Lung (tissue), 12 donors: ENCODE data around the gene HSPG2. TPM values are rescaled to one million over a fixed set of nuclear protein-coding genes. Genes with fewer than 3 reads are reported as not detected.
A peak's percentile ranks its signal among the peaks of the same experiment; 100 is the strongest.
"Not testable (repeated sequence)": the region's sequence is repeated elsewhere in the genome, so short reads cannot be mapped to it uniquely, and the experiment has no call there.

Experiments
- ATAC-seq: fragments of 200-7000 bp; cut with Tn5 transposase; one replicate; pipeline ENCODE4 v1.9.1; 2020; ENCODE audit warnings: moderate number of reproducible peaks; ENCODE audit not compliant: insufficient read depth, low FRiP score
- DNase-seq, 3 donors: peaks; one replicate each; pipeline ENCODE4 v3.0.0-alpha.2; 2013 to 2017
- H3K27ac ChIP-seq, 2 donors: one replicate each; pipeline ENCODE4 v1.5.1; 2013; ENCODE audit warnings: mild to moderate bottlenecking in 2 of 2, moderate library complexity in 2 of 2, control low read depth in 1 of 2, inconsistent platforms in 1 of 2, low read depth in 1 of 2, low read length in 1 of 2
- H3K27me3 ChIP-seq, 3 donors: one replicate each; pipeline ENCODE4 v1.5.1; 2013; ENCODE audit warnings: low read length in 2 of 3; ENCODE audit not compliant: control insufficient read depth in 3 of 3, insufficient read depth in 3 of 3
- H3K36me3 ChIP-seq, 4 donors: one replicate each; pipeline ENCODE4 v1.5.1; 2013; ENCODE audit warnings: low read length in 4 of 4, mild to moderate bottlenecking in 1 of 4, moderate library complexity in 1 of 4; ENCODE audit not compliant: control insufficient read depth in 4 of 4, insufficient read depth in 4 of 4
- H3K4me1 ChIP-seq, 5 donors: one replicate each; pipeline ENCODE4 v1.5.1; 2013; ENCODE audit warnings: low read length in 5 of 5, mild to moderate bottlenecking in 2 of 5, moderate library complexity in 1 of 5; ENCODE audit not compliant: control insufficient read depth in 5 of 5, insufficient read depth in 5 of 5
- H3K4me3 ChIP-seq: one replicate; pipeline ENCODE4 v1.5.1; 2013; ENCODE audit warnings: mild to moderate bottlenecking, control low read depth, moderate library complexity
- H3K9ac ChIP-seq, 2 donors: one replicate each; pipeline ENCODE4 v1.5.1; 2013; ENCODE audit warnings: low read length in 2 of 2, control low read depth in 1 of 2; ENCODE audit not compliant: insufficient read depth in 1 of 2
- H3K9me3 ChIP-seq, 4 donors: one replicate each; pipeline ENCODE4 v1.5.1; 2013; ENCODE audit warnings: low read length in 3 of 4, mild to moderate bottlenecking in 1 of 4, moderate library complexity in 1 of 4; ENCODE audit not compliant: control insufficient read depth in 4 of 4, insufficient read depth in 3 of 4
- CTCF ChIP-seq: IDR thresholded peaks from 2 replicates; pipeline ENCODE4 v1.5.1; 2012; ENCODE audit warnings: mild to moderate bottlenecking; ENCODE audit errors: control extremely low read depth, extremely low read depth
- WGBS, 2 donors: extraction: QIAGEN DNeasy Blood & Tissue Kit; methylation state at CpG; one replicate each; pipeline ENCODE4 v1.1.7; 2013; 5-methylcytosine and 5-hydroxymethylcytosine counted together
- polyA plus RNA-seq, 2 donors: library from polyadenylated mRNA; stranded (reverse); fragments of 200-250 nt; gene quantifications; one replicate each; pipeline ENCODE4 v1.2.1, GENCODE V29; 2013
- total RNA-seq, 2 donors: library from RNA; depleted of rRNA in 1 of 2; stranded (reverse); fragments of >200 nt in 1 of 2; gene quantifications; one replicate each; pipeline ENCODE4 v1.2.1, GENCODE V29; 2014 to 2021
- donor health status: control.
- donor health status: control.
- donor health status: Bipolar disorder and iron deficiency.
- donor health status: healthy.
- donor health status: DM: yes; HTN: yes; CAD: no.

The HSPG2 gene
- total and polyA plus RNA-seq, 4 donors: 58.0 to 335 (median 140) TPM

GRCh38 chr1:21828075-21828474 is 109.0 kb downstream of the HSPG2 start:
- 92 to 96% methylated on average over 13 of the region's 13 CpGs for WGBS, 2 donors

GRCh38 chr1:21827141-21827679 is 109.9 kb downstream of the HSPG2 start:
- H3K9me3 ChIP-seq: no peaks in the 10 kb centered on the region
- no peak for DNase-seq
- no peak for TF ChIP-seq CTCF
- no peak overlapping the region for H3K27ac ChIP-seq
- no peak overlapping the region for H3K4me3 ChIP-seq
- no peak overlapping the region for H3K9ac ChIP-seq
- 94% methylated on average over 5 of the region's 5 CpGs for WGBS, 2 donors
- no peak for ATAC-seq
- no peaks in the 10 kb centered on the region for H3K4me1 ChIP-seq
- H3K36me3 ChIP-seq: peaks cover 7 to 66% (median 21%) of the 10 kb centered on the region in 4 donors
- H3K27me3 ChIP-seq: no peaks in the 10 kb centered on the region

More at GRCh38 chr1:21828075-21828474, 109.0 kb downstream of the HSPG2 start:
- Histone ChIP-seq H3K4me1 (no peaks in the 10 kb centered on the region), H3K9ac (no peak overlapping the region), H3K27me3 (no peaks in the 10 kb centered on the region), H3K4me3 (no peak overlapping the region), H3K27ac (no peak overlapping the region), H3K9me3 (no peaks in the 10 kb centered on the region), H3K36me3 (peaks cover 8 to 69% (median 23%) of the 10 kb centered on the region in 4 donors)
- ATAC-seq: no peak
- TF ChIP-seq CTCF: no peak
- DNase-seq: no peak

- not testable (repeated sequence) for DNase-seq, H3K9ac ChIP-seq, H3K27me3 ChIP-seq, H3K4me3 ChIP-seq, H3K9me3 ChIP-seq, H3K4me1 ChIP-seq, H3K27ac ChIP-seq, ATAC-seq
- 96% methylated on average over 10 of the region's 10 CpGs for WGBS, 2 donors
- H3K36me3 ChIP-seq: peaks cover 5 to 63% (median 20%) of the 10 kb centered on the region in 4 donors
Measured at GRCh38 chr1:21826694-21827093, 110.4 kb downstream of the HSPG2 start.

DNA sequence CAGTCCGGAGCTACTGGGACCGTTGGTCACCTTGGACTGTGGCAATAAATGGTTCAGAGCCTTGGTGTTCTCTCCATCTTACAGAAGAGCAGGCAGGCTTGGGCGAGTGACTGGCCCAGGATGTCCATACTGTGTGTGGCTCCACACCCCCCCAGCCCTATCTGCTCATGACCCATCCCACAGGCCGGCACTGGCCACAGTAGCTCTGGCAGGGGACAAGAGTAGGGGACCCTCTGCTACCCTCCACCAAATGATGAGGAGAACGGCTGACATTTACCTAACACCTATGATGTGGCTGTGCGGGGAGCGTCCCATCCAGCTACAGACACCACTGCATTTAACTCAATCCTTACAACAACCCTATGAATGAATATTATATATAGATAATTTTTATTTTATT is 111.7 kb downstream of the HSPG2 start:
- no peak for ATAC-seq
- no peaks in the 10 kb centered on the region for H3K4me1 ChIP-seq
- peak in 1 of 3 donors; percentile 7 for DNase-seq
- TF ChIP-seq CTCF: no peak
- no peak overlapping the region for H3K27ac ChIP-seq
- no peak overlapping the region for H3K4me3 ChIP-seq
- no peaks in the 10 kb centered on the region for H3K27me3 ChIP-seq
- peaks cover 0 to 56% (median 18%) of the 10 kb centered on the region in 4 donors for H3K36me3 ChIP-seq
- no peak overlapping the region for H3K9ac ChIP-seq
- WGBS, 2 donors: 93 to 95% methylated on average over 7 of the region's 7 CpGs
- no peaks in the 10 kb centered on the region for H3K9me3 ChIP-seq
